Left kidney (tissue), 8 donors: Measurements from ENCODE around the gene HNRNPC. TPM values are rescaled to one million over a fixed set of nuclear protein-coding genes. Genes with fewer than 3 reads are reported as not detected.
"Not testable (repeated sequence)": the region's sequence is repeated elsewhere in the genome, so short reads cannot be mapped to it uniquely, and the experiment has no call there.

ENCODE experiments used
- DNase-seq: peaks from one replicate; pipeline ENCODE4 v3.0.0-alpha.2; 2013
- long read RNA-seq, 8 donors: transcript quantifications; one replicate each; lab custom pipeline, GENCODE V29; 2026
- polyA plus RNA-seq: library from polyadenylated mRNA; unstranded; fragments of 120-200 nt; gene quantifications from one replicate; pipeline ENCODE4 v1.2.1, GENCODE V29; 2013; ENCODE audit not compliant: insufficient read length

HNRNPC gene
- 908 TPM for polyA plus RNA-seq
- long read RNA-seq, donor 1, full-length matches to known transcripts: 131 of 639 reads
- long read RNA-seq, donor 1, partial matches to known transcripts: 394 of 639 reads
- long read RNA-seq, donor 1, other reads (novel, unspliced or antisense): 114 of 639 reads
- long read RNA-seq, donor 2, full-length matches to known transcripts: 111 of 569 reads
- long read RNA-seq, donor 2, partial matches to known transcripts: 397 of 569 reads
- long read RNA-seq, donor 2, other reads (novel, unspliced or antisense): 61 of 569 reads
- long read RNA-seq, donor 3, full-length matches to known transcripts: 74 of 367 reads
- long read RNA-seq, donor 3, partial matches to known transcripts: 257 of 367 reads
- long read RNA-seq, donor 3, other reads (novel, unspliced or antisense): 36 of 367 reads
- long read RNA-seq, donor 4, transcript HNRNPC-205 (9 exons, 1,375 nt): major isoform, 5 of 74 reads
- long read RNA-seq, donor 4, partial matches to known transcripts: 55 of 74 reads
- long read RNA-seq, donor 4, other reads (novel, unspliced or antisense): 5 of 74 reads
- long read RNA-seq, donor 5, full-length matches to known transcripts: 278 of 983 reads
- long read RNA-seq, donor 5, partial matches to known transcripts: 511 of 983 reads
- long read RNA-seq, donor 5, other reads (novel, unspliced or antisense): 194 of 983 reads
- long read RNA-seq, donor 6, full-length matches to known transcripts: 152 of 554 reads
- long read RNA-seq, donor 6, partial matches to known transcripts: 332 of 554 reads
- long read RNA-seq, donor 6, other reads (novel, unspliced or antisense): 70 of 554 reads
- long read RNA-seq, donor 7, full-length matches to known transcripts: 207 of 977 reads
- long read RNA-seq, donor 7, partial matches to known transcripts: 650 of 977 reads
- long read RNA-seq, donor 7, other reads (novel, unspliced or antisense): 120 of 977 reads
- long read RNA-seq, donor 8, full-length matches to known transcripts: 55 of 180 reads
- long read RNA-seq, donor 8, partial matches to known transcripts: 87 of 180 reads
- long read RNA-seq, donor 8, other reads (novel, unspliced or antisense): 38 of 180 reads

GRCh38 chr14:21269252-21270046 lies at the start of gene HNRNPC:
HNRNPC (minus strand) TSS chr14:21269442; CDS start chr14:21234193, 35,249 bp downstream.
- peak; percentile 100 for DNase-seq

- DNase-seq: no peak
These were observed 48.2 kb upstream of the HNRNPC start for GRCh38 chr14:21317398-21317797.

GRCh38 chr14:21313512-21313911 lies 44.3 kb upstream of the HNRNPC start:
- no peak for DNase-seq

DNA sequence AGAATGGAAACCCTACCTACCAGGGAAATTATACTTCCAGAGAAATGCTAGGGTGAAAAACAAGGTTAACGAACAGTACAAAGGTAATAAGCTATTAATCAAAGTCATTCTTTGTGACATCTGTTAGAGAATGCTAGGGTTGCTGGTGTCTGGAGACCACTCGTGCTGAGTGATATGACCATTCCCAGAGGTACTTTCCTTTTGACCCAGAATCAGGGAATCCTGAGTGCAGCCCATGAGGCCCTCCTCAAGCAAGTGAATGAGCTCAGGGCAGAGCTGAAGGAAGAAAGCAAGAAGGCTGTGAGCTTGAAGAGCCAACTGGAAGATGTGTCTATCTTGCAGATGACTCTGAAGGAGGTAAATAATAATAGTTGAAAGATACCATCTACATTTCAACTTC lies 42.4 kb upstream of the HNRNPC start:
- no peak for DNase-seq

- DNase-seq: no peak
These were observed 40.7 kb upstream of the HNRNPC start for GRCh38 chr14:21309956-21310355.

DNA sequence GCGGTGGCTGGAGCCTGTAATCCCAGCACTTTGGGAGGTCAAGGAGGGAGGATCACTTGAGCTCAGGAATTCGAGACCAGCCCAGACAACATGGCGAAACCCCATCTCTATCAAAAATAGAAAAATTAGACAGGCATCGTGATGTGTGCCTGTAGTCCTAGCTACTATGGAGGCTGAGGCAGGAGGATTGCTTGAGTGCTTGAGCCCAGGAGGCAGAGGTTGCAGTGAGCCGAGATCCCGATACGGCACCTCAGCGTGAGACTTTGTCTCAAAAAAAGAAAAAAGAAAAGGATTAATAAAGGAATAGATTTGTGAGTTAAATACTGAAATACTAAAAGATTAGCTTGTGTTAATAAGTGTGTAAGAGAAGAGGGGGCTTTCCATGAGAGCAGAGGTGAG lies 40.0 kb upstream of the HNRNPC start:
- DNase-seq: no peak

DNA sequence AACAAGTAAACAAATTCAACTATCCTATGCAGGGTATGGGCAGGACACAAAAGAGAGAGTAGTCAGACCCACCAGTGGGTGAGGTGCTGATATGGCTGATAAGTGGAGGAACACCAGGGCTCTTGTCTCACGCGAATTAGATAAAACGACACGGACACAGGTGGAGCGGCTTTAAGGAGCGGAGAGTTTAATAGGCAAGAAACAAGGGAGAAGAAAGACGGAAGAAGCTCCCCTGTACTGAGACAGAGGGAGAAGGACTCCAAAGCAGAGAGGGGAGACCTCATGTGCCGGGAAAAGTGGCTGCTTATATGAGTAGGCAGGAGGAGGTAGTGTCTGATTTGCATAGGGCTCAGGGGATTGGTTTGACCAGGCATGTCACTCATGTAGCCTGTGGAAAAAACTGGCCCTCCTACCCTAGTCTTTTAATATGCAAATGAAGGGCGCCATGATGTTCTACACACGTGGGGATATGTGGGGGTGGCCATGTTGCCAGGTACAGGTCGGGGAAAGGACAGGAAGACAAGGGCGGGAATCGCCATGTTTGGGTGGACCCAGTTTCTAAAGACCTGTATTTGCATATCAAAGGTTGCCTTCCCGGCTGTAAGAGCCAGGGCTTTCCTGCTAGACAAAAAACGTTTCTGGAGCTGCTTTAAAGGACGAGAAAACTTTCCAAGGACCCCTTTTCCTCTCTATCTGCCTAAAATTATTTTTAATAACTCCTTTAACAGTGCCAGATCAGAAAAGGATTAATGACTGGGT lies 39.4 kb upstream of the HNRNPC start:
- peak; percentile 85 for DNase-seq

GRCh38 chr14:21308132-21308478 lies 38.9 kb upstream of the HNRNPC start:
- no peak for DNase-seq

DNA sequence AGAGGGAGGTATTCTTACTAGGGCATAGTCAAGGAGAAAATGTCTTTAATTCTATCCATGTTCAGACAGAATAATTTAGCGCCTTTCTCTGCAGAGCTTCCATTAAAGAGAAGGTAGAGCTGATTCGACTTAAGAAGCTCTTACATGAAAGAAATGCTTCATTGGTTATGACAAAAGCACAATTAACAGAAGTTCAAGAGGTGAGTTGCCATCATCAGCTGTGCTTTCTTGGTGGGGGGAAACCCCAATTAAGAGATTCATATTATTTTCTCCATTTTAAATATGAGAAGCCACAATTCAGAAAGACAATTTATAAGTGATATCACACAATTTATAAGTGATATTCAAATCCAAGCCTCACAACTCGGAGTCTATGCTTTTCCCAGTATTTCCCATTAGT lies 38.4 kb upstream of the HNRNPC start:
- DNase-seq: no peak

GRCh38 chr14:21302836-21303140 lies 33.5 kb upstream of the HNRNPC start:
- not testable (repeated sequence) for DNase-seq

DNA sequence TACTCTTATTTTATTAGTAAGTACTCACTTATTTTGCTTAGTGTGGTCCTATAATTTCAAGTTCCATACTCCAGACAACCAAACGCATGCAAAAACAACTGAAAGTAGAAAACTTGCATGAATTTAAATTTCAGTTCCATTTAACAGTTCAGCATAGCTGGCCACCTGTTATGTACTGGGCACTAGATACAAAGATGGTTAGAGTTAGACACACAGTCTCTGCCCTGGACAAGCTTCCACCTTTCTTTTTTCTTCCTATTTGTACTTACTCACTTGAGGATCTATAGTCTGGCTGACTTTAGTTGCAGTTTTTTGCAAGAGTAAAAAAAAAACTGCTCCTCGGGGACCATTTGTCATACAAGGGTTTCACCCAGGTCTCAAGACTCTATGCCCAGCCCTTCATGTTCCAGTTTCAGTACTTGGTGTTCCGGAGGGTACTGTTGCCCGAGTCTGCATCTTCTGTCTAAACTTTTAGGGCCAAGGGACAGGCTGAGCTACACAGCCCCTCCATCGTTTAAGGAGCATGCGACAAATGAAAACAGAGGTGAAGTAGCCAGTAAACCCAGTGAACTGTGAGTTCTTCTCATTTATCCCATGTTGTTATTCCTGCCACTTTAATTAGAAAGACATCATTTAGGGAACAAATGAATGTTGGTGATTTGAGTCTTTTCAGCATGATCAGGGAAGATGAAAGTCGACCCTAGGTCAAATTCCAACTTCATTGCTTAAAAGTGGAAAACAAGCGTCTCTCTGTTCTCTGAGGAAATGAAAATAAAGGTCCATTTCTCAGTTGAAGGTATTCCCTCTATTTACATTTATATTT lies 33.0 kb upstream of the HNRNPC start:
- no peak for DNase-seq

GRCh38 chr14:21300892-21301291 lies 31.6 kb upstream of the HNRNPC start:
- DNase-seq: no peak

- DNase-seq: no peak
These were observed 30.4 kb upstream of the HNRNPC start for GRCh38 chr14:21299562-21300130.

DNA sequence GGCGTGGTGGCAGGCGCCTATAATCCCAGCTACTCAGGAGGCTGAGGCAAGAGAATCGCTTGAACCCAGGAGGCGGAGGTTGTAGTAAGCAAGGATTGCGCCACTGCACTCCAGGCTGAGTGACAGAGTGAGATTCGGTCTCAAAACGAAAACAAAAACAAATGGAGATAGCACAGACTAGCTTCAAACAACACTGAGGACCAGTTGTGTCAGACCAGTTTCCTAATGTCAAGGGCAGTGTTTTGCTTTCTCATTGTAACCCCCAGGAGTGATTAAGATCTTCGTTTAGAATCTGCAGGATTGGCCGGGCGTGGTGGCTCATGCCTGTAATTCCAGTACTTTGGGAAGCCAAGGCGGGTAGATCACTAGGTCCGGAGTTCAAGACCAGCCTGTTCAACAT lies 29.1 kb upstream of the HNRNPC start:
- no peak for DNase-seq

- not testable (repeated sequence) for DNase-seq
These were observed 24.8 kb upstream of the HNRNPC start for GRCh38 chr14:21294026-21294425.

- DNase-seq: no peak
These were observed 17.9 kb upstream of the HNRNPC start for GRCh38 chr14:21287168-21287567.

DNA sequence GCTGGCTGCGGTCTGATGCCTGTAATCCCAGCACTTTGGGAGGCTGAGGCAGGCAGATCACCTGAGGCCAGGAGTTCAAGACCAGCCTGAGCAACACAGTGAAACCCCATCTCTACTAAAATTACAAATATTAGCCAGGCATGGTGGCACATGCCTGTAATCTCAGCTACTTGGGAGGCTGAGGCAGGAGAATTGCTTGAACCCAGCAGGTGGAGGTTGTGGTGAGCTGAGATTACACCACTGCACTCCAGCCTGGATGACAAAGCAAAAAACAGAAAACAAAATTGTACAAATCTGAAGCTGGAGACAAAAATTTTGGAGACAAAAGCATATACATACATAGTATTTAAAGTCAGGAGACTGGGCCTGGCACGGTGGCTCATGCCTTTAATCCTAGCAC lies 17.3 kb upstream of the HNRNPC start:
- DNase-seq: not testable (repeated sequence)

GRCh38 chr14:21281917-21282316 lies 12.7 kb upstream of the HNRNPC start:
- DNase-seq: not testable (repeated sequence)

- DNase-seq: no peak
These were observed 10.5 kb upstream of the HNRNPC start, which contains the start of gene RPGRIP1 for GRCh38 chr14:21279783-21280182. RPGRIP1 (plus strand) TSS chr14:21280083; CDS start chr14:21287977, 7,894 bp downstream.

DNA sequence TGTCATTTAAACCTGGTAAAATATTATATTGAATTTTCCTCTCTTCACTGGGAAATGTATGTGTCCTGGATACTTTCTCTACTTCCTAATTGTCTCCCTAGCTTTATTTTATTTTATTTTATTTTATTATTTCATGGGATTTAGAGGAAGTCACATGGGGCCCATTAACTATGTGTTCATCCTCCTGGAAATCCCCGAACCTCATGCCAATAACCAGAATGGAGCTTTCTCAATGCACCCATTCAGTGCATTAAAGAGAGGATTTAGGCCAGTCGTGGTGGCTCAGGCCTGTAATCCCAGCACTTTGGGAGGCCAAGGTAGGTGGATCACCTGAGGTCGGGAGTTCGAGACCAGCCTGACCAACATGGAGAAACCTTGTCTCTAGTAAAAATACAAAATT lies 9.4 kb upstream of the HNRNPC start:
- DNase-seq: no peak
